ENCODE results near the gene SELENOH. TPM values are rescaled to one million over a fixed set of nuclear protein-coding genes. Genes with fewer than 3 reads are reported as not detected.
A peak's percentile ranks its signal among the peaks of the same experiment; 100 is the strongest.

The SELENOH gene
- 60.3 and 84.5 TPM in 2 replicates for total RNA-seq (2022)
- Bru-seq, nascent RNA: percentile 92 among the genes with signal in this experiment
- percentile 92 among the genes with signal in this experiment for BruChase-seq, experiment 1, labeled RNA remaining after a 6-hour chase
- BruChase-seq, experiment 2, labeled RNA remaining after a 2-hour chase: percentile 92 among the genes with signal in this experiment
- long read RNA-seq, transcript SELENOH-204 (4 exons, 818 nt): major isoform, 125 of 137 reads
- long read RNA-seq, transcript SELENOH-201 (3 exons, 833 nt): minor isoform, 6 of 137 reads
- long read RNA-seq, partial matches to known transcripts: 1 of 137 reads
- long read RNA-seq, other reads (novel, unspliced or antisense): 5 of 137 reads

- no peaks in the 10 kb centered on the region for H3K4me1 Mint-ChIP-seq (ENCODE audit: insufficient read depth, unreplicated experiment)
- H3K27me3 Mint-ChIP-seq (ENCODE audit: insufficient read depth, unreplicated experiment): no peaks in the 10 kb centered on the region
- DNase-seq (ENCODE audit: unreplicated experiment): peak; percentile 90
- intact Hi-C loops (cut with micrococcal nuclease): no loop called here
- H3K27ac Mint-ChIP-seq (ENCODE audit: low read depth, unreplicated experiment): peak within 1 kb of the TSS; percentile 99
- no TSS peak for BruUV-seq (replicated peaks)
- TF ChIP-seq CTCF (IDR thresholded peaks at IDR 0.05; ENCODE audit: unreplicated experiment): no peak
- no peaks in the 10 kb centered on the region for H3K9me3 Mint-ChIP-seq (ENCODE audit: unreplicated experiment)
- peaks cover 79% of the 10 kb centered on the region for H3K36me3 Mint-ChIP-seq (ENCODE audit: insufficient read depth, unreplicated experiment)
- ChIA-PET POLR2A (interaction anchor here (0.6 to 5.9 kb wide), 26 partner anchors 8 to 943 kb away, joined by 3 to 109 read pairs (median 4); partner anchors contain the start of genes BTBD18, CTNND1, MED19 and SLC43A3), CTCF (interaction anchor here (0.6 to 4.4 kb wide), 8 partner anchors 10 to 542 kb away, joined by 3 to 44 read pairs (median 4); partner anchors contain the start of gene BTBD18)
- H3K4me3 Mint-ChIP-seq (ENCODE audit: unreplicated experiment): peak within 1 kb of the TSS; percentile 89
Observed at GRCh38 chr11:57741132-57742086, at the start of gene SELENOH. Gene SELENOH (plus strand): TSS chr11:57741491. CDS start chr11:57741596, 105 bp downstream.

GRCh38 chr11:57698843-57699365, 42.4 kb upstream of the SELENOH start:
- CTCF ChIA-PET: interaction anchor here (0.9 kb wide), 1 partner anchor 11 kb away, joined by 4 read pairs; no protein-coding TSS in a partner anchor
- no TSS peak for BruUV-seq (replicated peaks)
- Mint-ChIP-seq H3K36me3 (ENCODE audit: insufficient read depth, unreplicated experiment) (peaks cover 94% of the 10 kb centered on the region), H3K27ac (ENCODE audit: low read depth, unreplicated experiment) (no peak overlapping the region), H3K4me3 (ENCODE audit: unreplicated experiment) (no peak overlapping the region), H3K27me3 (ENCODE audit: insufficient read depth, unreplicated experiment) (no peaks in the 10 kb centered on the region), H3K4me1 (ENCODE audit: insufficient read depth, unreplicated experiment) (no peaks in the 10 kb centered on the region), H3K9me3 (ENCODE audit: unreplicated experiment) (no peaks in the 10 kb centered on the region)
- intact Hi-C loops (cut with micrococcal nuclease): no loop called here
- no peak for DNase-seq (ENCODE audit: unreplicated experiment)
- no peak for TF ChIP-seq CTCF (IDR thresholded peaks at IDR 0.05; ENCODE audit: unreplicated experiment)
- POLR2A ChIA-PET: interaction anchor here (0.6 to 2.5 kb wide), 3 partner anchors 11 to 14 kb away, joined by 3 to 11 read pairs (median 3); partner anchors contain the start of genes MED19 and TMX2

- ChIA-PET CTCF (interaction anchor here (0.7 to 0.9 kb wide), 2 partner anchors 10 to 16 kb away, joined by 3 to 4 read pairs; no protein-coding TSS in a partner anchor), POLR2A (interaction anchor here (1.1 to 2.5 kb wide), 2 partner anchors 12 to 15 kb away, joined by 3 to 11 read pairs; partner anchors contain the start of genes MED19 and TMX2)
- Mint-ChIP-seq H3K27ac (ENCODE audit: low read depth, unreplicated experiment) (no peak overlapping the region), H3K4me3 (ENCODE audit: unreplicated experiment) (no peak overlapping the region), H3K36me3 (ENCODE audit: insufficient read depth, unreplicated experiment) (peaks cover 96% of the 10 kb centered on the region), H3K27me3 (ENCODE audit: insufficient read depth, unreplicated experiment) (no peaks in the 10 kb centered on the region), H3K4me1 (ENCODE audit: insufficient read depth, unreplicated experiment) (no peaks in the 10 kb centered on the region), H3K9me3 (ENCODE audit: unreplicated experiment) (no peaks in the 10 kb centered on the region)
- BruUV-seq (replicated peaks): no TSS peak
- TF ChIP-seq CTCF (IDR thresholded peaks at IDR 0.05; ENCODE audit: unreplicated experiment): no peak
- intact Hi-C loops (cut with micrococcal nuclease): no loop called here
- no peak for DNase-seq (ENCODE audit: unreplicated experiment)
Observed at GRCh38 chr11:57699813-57700212, 41.5 kb upstream of the SELENOH start.
